ENCODE results near the gene TAS2R14. TPM values are rescaled to one million over a fixed set of nuclear protein-coding genes. Genes with fewer than 3 reads are reported as not detected.
A peak's percentile ranks its signal among the peaks of the same experiment; 100 is the strongest.

The TAS2R14 gene
- total and polyA plus RNA-seq, 2 of the 13 experiments (the other 11 are each of a cell fraction or from before 2014, with no cell fraction given) = 1.1 to 2.3 TPM

GRCh38 chr12:10910380-10910779 lies 28.7 kb downstream of the TAS2R14 start:
- Histone ChIP-seq H3K27me3 (ENCODE audit: control insufficient read depth in 1 of 2, insufficient read depth in 2 of 2, low read length in 2 of 2) (no peaks in the 10 kb centered on the region), H3K9me3 (ENCODE audit: low read length) (no peaks in the 10 kb centered on the region; the same call in 1 of the 2 replicates), H3K4me2 (ENCODE audit: low read depth, low read length) (no peak overlapping the region), H3K4me1 (ENCODE audit: insufficient read depth, low read length) (no peaks in the 10 kb centered on the region), H3K27ac (ENCODE audit: extremely low read length, insufficient read depth, low read length) (no peak overlapping the region), H3K36me3 (replicated peaks in 1 of 2; ENCODE audit: control insufficient read depth in 1 of 2, insufficient read depth in 2 of 2, low read length in 2 of 2) (no peaks in the 10 kb centered on the region; a peak in 1 of 5 replicates), H3K79me2 (ENCODE audit: insufficient read depth, low read length) (no peaks in the 10 kb centered on the region), H3K9ac (ENCODE audit: insufficient read depth, low read depth, low read length) (no peak overlapping the region), H4K20me1 (ENCODE audit: insufficient read depth, low read length) (no peaks in the 10 kb centered on the region), H3K4me3 (replicated peaks in 1 of 3; ENCODE audit: insufficient read depth in 1 of 3, low read depth in 2 of 3, low read length in 3 of 3) (no peak overlapping the region), H2AFZ (ENCODE audit: low read length) (no peak overlapping the region)
- TF ChIP-seq HOMEZ (CRISPR knock-in tag; IDR thresholded peaks at IDR 0.05; ENCODE audit: low read depth) = peak; percentile 53; the same call in 1 of the 2 replicates
- TF ChIP-seq BORCS8-MEF2B (CRISPR knock-in tag; IDR thresholded peaks at IDR 0.05) = no peak
- 0 out of 2 replicates have a peak, but pooled peaks have one; percentile 23 for TF ChIP-seq HNF4A (CRISPR knock-in tag; IDR thresholded peaks at IDR 0.05)
- no peak for TF ChIP-seq SIN3B (IDR thresholded peaks at IDR 0.05; ENCODE audit: low read length)
- no peak for TF ChIP-seq ZNF772 (CRISPR knock-in tag; IDR thresholded peaks at IDR 0.05)
- no peak for TF ChIP-seq SMAD3 (CRISPR knock-in tag; IDR thresholded peaks at IDR 0.05)
- no peak for TF ChIP-seq NR2F6 (IDR thresholded peaks at IDR 0.05)
- 0 out of 2 replicates have a peak, but pooled peaks have one; percentile 11 for TF ChIP-seq NR2F6 (CRISPR knock-in tag; IDR thresholded peaks at IDR 0.05)
- no peak for TF ChIP-seq ZNF563 (CRISPR knock-in tag; IDR thresholded peaks at IDR 0.05)
- BruUV-seq (replicated peaks) = no TSS peak
- intact Hi-C loops (cut with micrococcal nuclease; ENCODE audit: unreplicated experiment) (no loop called here), in situ Hi-C loops (cut with HindIII; ENCODE audit: extremely low pct_ligation_motif_present, low pct_unique_long_range_greater_than_20kb) (no loop called here)
- CTCF ChIA-PET (ENCODE audit: low intra/inter-chr PET ratio, low total read pairs) = no interaction called here
- peak; percentile 11 for DNase-seq (ENCODE audit: low spot score)
- WGBS (ENCODE audit: low lambda C conversion rate) = 65% methylated on average over 8 of the region's 8 CpGs
- ATAC-seq = no peak
- FAIRE-seq = no peak
- POLR2A ChIA-PET = no interaction called here

- H3K27ac ChIP-seq (ENCODE audit: extremely low read length, insufficient read depth, low read length) = no peak within 1 kb of the TSS
- in situ Hi-C loops (cut with HindIII; ENCODE audit: extremely low pct_ligation_motif_present, low pct_unique_long_range_greater_than_20kb) = no loop called here
- no peaks in the 10 kb centered on the region; a peak in 1 of 5 replicates for H3K36me3 ChIP-seq (replicated peaks in 1 of 2; ENCODE audit: control insufficient read depth in 1 of 2, insufficient read depth in 2 of 2, low read length in 2 of 2)
- peaks cover 9% of the 10 kb centered on the region; the same call in 1 of the 2 replicates for H3K9me3 ChIP-seq (ENCODE audit: low read length)
- H2AFZ ChIP-seq (ENCODE audit: low read length) = no peak within 1 kb of the TSS
- no peaks in the 10 kb centered on the region for H3K4me1 ChIP-seq (ENCODE audit: insufficient read depth, low read length)
- no peaks in the 10 kb centered on the region for H3K79me2 ChIP-seq (ENCODE audit: insufficient read depth, low read length)
- intact Hi-C loops (cut with micrococcal nuclease; ENCODE audit: unreplicated experiment) = no loop called here
- no peak within 1 kb of the TSS for H3K4me3 ChIP-seq (replicated peaks in 1 of 3; ENCODE audit: insufficient read depth in 1 of 3, low read depth in 2 of 3, low read length in 3 of 3)
- FAIRE-seq = no peak
- CTCF ChIA-PET (ENCODE audit: low intra/inter-chr PET ratio, low total read pairs) = no interaction called here
- H3K4me2 ChIP-seq (ENCODE audit: low read depth, low read length) = no peak within 1 kb of the TSS
- H3K9ac ChIP-seq (ENCODE audit: insufficient read depth, low read depth, low read length) = no peak within 1 kb of the TSS
- no peak for DNase-seq (ENCODE audit: low spot score)
- no peaks in the 10 kb centered on the region for H3K27me3 ChIP-seq (ENCODE audit: control insufficient read depth in 1 of 2, insufficient read depth in 2 of 2, low read length in 2 of 2)
- POLR2A ChIA-PET = no interaction called here
- no TSS peak for BruUV-seq (replicated peaks)
- 91% methylated on average over 1 of the region's 1 CpG for WGBS (ENCODE audit: low lambda C conversion rate)
- H4K20me1 ChIP-seq (ENCODE audit: insufficient read depth, low read length) = no peaks in the 10 kb centered on the region
- no peak for ATAC-seq
- TF ChIP-seq CBX5 (CRISPR knock-in tag; IDR thresholded peaks at IDR 0.05; ENCODE audit: borderline replicate concordance) (no peak), ZNF704 (CRISPR knock-in tag; IDR thresholded peaks at IDR 0.05; ENCODE audit: borderline replicate concordance) (no peak), ZNF30 (CRISPR knock-in tag; IDR thresholded peaks at IDR 0.05) (no peak), ESRRA (CRISPR knock-in tag; IDR thresholded peaks at IDR 0.05; ENCODE audit: low read depth) (no peak), ZBTB14 (CRISPR knock-in tag; IDR thresholded peaks at IDR 0.05) (no peak), ZNF282 (IDR thresholded peaks at IDR 0.05; ENCODE audit: partially characterized antibody) (no peak), ZNF570 (CRISPR knock-in tag; IDR thresholded peaks at IDR 0.05; ENCODE audit: borderline replicate concordance) (no peak), ZBTB7B (CRISPR knock-in tag; IDR thresholded peaks at IDR 0.05) (no peak)
Measured at GRCh38 chr12:10909462-10909861, 29.6 kb downstream of the TAS2R14 start, which contains the start of gene TAS2R13. Gene TAS2R13, minus strand, starts transcription at chr12:10909562. Its CDS starts 264 bp downstream, at chr12:10909298.
